ENCODE results near the gene SPANXN2. TPM values are rescaled to one million over a fixed set of nuclear protein-coding genes. Genes with fewer than 3 reads are reported as not detected.
"Not testable (repeated sequence)": the region's sequence is repeated elsewhere in the genome, so short reads cannot be mapped to it uniquely, and the experiment has no call there.

SPANXN2 gene, protein sequence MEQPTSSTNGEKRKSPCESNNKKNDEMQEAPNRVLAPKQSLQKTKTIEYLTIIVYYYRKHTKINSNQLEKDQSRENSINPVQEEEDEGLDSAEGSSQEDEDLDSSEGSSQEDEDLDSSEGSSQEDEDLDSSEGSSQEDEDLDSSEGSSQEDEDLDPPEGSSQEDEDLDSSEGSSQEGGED
- total RNA-seq = not detected

DNA sequence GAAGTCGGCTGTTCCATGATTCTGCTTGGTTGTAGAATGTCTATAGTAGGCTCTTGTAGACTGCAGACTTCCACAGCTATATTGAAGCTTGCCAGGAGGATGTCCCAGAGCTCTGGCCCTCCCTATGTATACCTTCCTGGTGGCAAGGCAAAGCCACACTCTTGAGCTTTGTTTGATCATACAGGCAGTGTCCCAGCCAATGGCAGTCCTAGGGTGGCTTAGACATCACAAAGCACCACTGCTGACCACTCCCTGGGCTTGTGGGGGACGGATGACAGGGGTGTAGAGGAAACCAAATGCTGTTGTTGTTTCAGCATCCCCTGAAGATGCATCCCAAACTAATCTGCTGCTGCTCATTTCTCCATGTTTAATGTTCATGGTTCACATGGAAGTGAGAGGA lies at the start of gene SPANXN2:
Gene SPANXN2 (minus strand): TSS at position 101 of the 400 bp plus-strand sequence. CDS start 84 bp downstream, at position 17.
- H3K4me3 ChIP-seq; H3K9me3 ChIP-seq; intact Hi-C loops (cut with DNase I); H3K4me1 ChIP-seq; H3K9ac ChIP-seq (ENCODE audit: low read depth in 2 of 2, low read length in 2 of 2); H3K27ac ChIP-seq; H3K27me3 ChIP-seq; H3K36me3 ChIP-seq; DNase-seq: not testable (repeated sequence)

DNA sequence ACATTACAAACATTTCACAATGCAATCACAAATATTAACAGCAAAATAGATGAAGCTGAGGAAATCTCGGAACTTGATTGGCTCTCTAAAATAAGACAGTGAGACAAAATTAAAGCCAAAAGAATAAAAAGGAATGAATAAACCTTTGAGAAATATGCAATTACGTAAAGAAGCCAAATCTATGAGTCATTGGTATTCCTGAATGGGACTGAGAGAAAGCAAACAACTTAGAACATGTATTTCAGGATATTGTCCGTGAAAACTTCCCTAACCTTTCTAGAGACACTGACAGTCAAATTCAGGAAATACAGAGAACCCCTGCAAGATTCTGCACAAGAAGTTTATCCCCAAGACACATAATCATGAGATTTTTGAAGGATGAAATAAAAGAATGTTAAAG lies 48.4 kb upstream of the SPANXN2 start:
- TF ChIP-seq, protein P1, sequence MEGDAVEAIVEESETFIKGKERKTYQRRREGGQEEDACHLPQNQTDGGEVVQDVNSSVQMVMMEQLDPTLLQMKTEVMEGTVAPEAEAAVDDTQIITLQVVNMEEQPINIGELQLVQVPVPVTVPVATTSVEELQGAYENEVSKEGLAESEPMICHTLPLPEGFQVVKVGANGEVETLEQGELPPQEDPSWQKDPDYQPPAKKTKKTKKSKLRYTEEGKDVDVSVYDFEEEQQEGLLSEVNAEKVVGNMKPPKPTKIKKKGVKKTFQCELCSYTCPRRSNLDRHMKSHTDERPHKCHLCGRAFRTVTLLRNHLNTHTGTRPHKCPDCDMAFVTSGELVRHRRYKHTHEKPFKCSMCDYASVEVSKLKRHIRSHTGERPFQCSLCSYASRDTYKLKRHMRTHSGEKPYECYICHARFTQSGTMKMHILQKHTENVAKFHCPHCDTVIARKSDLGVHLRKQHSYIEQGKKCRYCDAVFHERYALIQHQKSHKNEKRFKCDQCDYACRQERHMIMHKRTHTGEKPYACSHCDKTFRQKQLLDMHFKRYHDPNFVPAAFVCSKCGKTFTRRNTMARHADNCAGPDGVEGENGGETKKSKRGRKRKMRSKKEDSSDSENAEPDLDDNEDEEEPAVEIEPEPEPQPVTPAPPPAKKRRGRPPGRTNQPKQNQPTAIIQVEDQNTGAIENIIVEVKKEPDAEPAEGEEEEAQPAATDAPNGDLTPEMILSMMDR (IDR thresholded peaks at IDR 0.05) = no peak
- H3K27me3 ChIP-seq = no peaks in the 10 kb centered on the region
- DNase-seq = no peak
- H3K9ac ChIP-seq (ENCODE audit: low read depth in 2 of 2, low read length in 2 of 2) = no peak overlapping the region
- no peaks in the 10 kb centered on the region for H3K9me3 ChIP-seq
- intact Hi-C loops (cut with DNase I) = no loop called here
- H3K27ac ChIP-seq = no peak overlapping the region
- no peaks in the 10 kb centered on the region for H3K36me3 ChIP-seq
- H3K4me1 ChIP-seq = no peaks in the 10 kb centered on the region
- H3K4me3 ChIP-seq = no peak overlapping the region

DNA sequence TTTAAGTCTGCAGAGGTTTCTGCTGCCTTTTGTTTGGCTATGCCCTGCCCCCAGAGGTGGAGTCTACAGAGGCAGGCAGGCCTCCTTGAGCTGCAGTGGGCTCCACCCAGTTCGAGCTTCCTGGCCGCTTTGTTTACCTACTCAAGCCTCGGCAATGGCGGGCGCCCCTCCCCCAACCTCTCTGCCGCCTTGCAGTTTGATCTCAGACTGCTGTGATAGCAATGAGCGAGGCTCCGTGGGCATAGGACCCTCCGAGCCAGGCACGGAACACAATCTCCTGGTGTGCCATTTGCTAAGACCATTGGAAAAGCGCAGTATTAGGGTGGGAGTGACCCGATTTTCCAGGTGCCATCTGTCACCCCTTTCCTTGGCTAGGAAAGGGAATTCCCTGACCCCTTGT lies 47.2 kb upstream of the SPANXN2 start:
- DNase-seq; intact Hi-C loops (cut with DNase I); H3K36me3 ChIP-seq: not testable (repeated sequence)

GRCh38 chrX:143757887-143758286 lies 37.3 kb upstream of the SPANXN2 start:
- H3K27ac ChIP-seq = no peak overlapping the region
- no peaks in the 10 kb centered on the region for H3K4me1 ChIP-seq
- no peaks in the 10 kb centered on the region for H3K27me3 ChIP-seq
- DNase-seq = no peak
- intact Hi-C loops (cut with DNase I) = no loop called here
- no peaks in the 10 kb centered on the region for H3K36me3 ChIP-seq
- H3K9me3 ChIP-seq = no peaks in the 10 kb centered on the region
- TF ChIP-seq, protein P1 (IDR thresholded peaks at IDR 0.05) = no peak
- H3K4me3 ChIP-seq = no peak overlapping the region
- H3K9ac ChIP-seq (ENCODE audit: low read depth in 2 of 2, low read length in 2 of 2) = no peak overlapping the region

More for the DNA sequence above, 47.2 kb upstream of the SPANXN2 start:
- H3K9me3 ChIP-seq; H3K27ac ChIP-seq; H3K27me3 ChIP-seq; H3K4me3 ChIP-seq; H3K9ac ChIP-seq (ENCODE audit: low read depth in 2 of 2, low read length in 2 of 2); H3K4me1 ChIP-seq: not testable (repeated sequence)

DNA sequence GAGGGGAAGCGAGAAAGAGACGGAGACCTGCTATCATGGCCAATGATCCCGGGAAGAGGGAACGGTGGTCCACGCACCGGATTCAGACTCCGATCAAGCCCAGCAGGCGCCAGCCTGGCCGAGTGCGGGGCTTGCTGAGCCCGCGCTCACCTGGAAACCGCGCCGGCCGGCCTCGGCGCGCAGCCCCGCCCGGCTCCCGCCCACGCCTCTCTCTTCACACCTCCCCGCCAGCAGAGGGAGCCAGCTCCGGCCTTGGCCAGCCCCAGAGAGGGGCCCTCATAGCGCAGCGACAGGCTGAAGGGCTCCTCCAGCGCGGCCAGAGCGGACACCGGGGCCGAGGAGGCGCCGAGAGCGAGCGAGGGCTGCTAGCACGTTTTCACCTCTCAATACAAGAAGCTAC lies 36.8 kb upstream of the SPANXN2 start:
- Histone ChIP-seq H3K4me1 (no peaks in the 10 kb centered on the region), H3K36me3 (no peaks in the 10 kb centered on the region), H3K9ac (ENCODE audit: low read depth in 2 of 2, low read length in 2 of 2) (no peak overlapping the region), H3K4me3 (no peak overlapping the region), H3K27ac (no peak overlapping the region), H3K27me3 (no peaks in the 10 kb centered on the region), H3K9me3 (no peaks in the 10 kb centered on the region)
- intact Hi-C loops (cut with DNase I) = no loop called here
- TF ChIP-seq, protein P1 (IDR thresholded peaks at IDR 0.05) = no peak
- DNase-seq = no peak

DNA sequence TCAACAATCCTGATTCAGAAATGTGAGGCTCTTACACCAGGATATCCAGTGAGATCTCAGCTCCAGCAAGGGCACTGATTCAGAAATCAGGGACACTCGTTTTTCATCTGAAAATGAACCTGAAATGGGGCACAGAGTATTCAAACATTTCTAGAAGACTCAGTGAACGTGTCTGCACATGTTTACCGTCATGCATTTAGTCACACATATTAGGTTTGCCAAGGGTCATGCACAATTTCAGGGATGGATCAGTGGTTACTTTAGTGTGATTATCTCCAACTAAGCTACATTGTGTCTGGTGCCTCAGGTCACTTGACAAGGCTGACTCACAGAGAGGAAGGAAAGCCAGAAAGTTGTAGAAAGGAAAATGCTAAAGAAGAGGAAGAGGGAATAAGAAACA lies 33.6 kb upstream of the SPANXN2 start:
- no peak overlapping the region for H3K9ac ChIP-seq (ENCODE audit: low read depth in 2 of 2, low read length in 2 of 2)
- no peak overlapping the region for H3K27ac ChIP-seq
- intact Hi-C loops (cut with DNase I) = no loop called here
- no peaks in the 10 kb centered on the region for H3K9me3 ChIP-seq
- no peaks in the 10 kb centered on the region for H3K4me1 ChIP-seq
- TF ChIP-seq, protein P1 (IDR thresholded peaks at IDR 0.05) = no peak
- H3K36me3 ChIP-seq = no peaks in the 10 kb centered on the region
- H3K27me3 ChIP-seq = no peaks in the 10 kb centered on the region
- H3K4me3 ChIP-seq = no peak overlapping the region
- DNase-seq = no peak
